NCI-H1436 treated with DMSO at 0.1 percent for 48 hours (cell line): ENCODE measurements around the gene ARHGAP33.

ENCODE experiments used
- DNase-seq: peaks from one replicate; lab custom pipeline; 2025; lab: John Stamatoyannopoulos, UW

ARHGAP33 gene

GRCh38 chr19:35777961-35778360 is 2.6 kb downstream of the ARHGAP33 start:
- no peak for DNase-seq

- DNase-seq, result no peak
These were observed 3.7 kb downstream of the ARHGAP33 start for GRCh38 chr19:35779033-35779432.

GRCh38 chr19:35780058-35780457 is 4.7 kb downstream of the ARHGAP33 start:
- no peak for DNase-seq

GRCh38 chr19:35780717-35781116 is 5.4 kb downstream of the ARHGAP33 start:
- DNase-seq, result no peak

- DNase-seq, result no peak
These were observed 6.3 kb downstream of the ARHGAP33 start for GRCh38 chr19:35781650-35782049.

- DNase-seq, result no peak
These were observed 7.2 kb downstream of the ARHGAP33 start for GRCh38 chr19:35782589-35782988.

GRCh38 chr19:35783469-35784434 is 8.4 kb downstream of the ARHGAP33 start:
- DNase-seq, result no peak

GRCh38 chr19:35784503-35785338 is 9.4 kb downstream of the ARHGAP33 start:
- DNase-seq, result no peak

GRCh38 chr19:35785339-35785627 is 9.9 kb downstream of the ARHGAP33 start:
- no peak for DNase-seq

- no peak for DNase-seq
These were observed 11.2 kb downstream of the ARHGAP33 start for GRCh38 chr19:35786299-35787160.

GRCh38 chr19:35787227-35787799 is 11.9 kb downstream of the ARHGAP33 start:
- no peak for DNase-seq

GRCh38 chr19:35788205-35788960 is 13.0 kb downstream of the ARHGAP33 start:
- DNase-seq, result no peak

- DNase-seq, result no peak
These were observed 14.0 kb downstream of the ARHGAP33 start for GRCh38 chr19:35789195-35789977.

GRCh38 chr19:35789978-35790944 is 14.9 kb downstream of the ARHGAP33 start:
- DNase-seq, result no peak

- DNase-seq, result no peak
These were observed 15.8 kb downstream of the ARHGAP33 start for GRCh38 chr19:35790981-35791813.

GRCh38 chr19:35791814-35792279 is 16.5 kb downstream of the ARHGAP33 start:
- DNase-seq, result no peak

GRCh38 chr19:35792312-35792711 is 16.9 kb downstream of the ARHGAP33 start:
- no peak for DNase-seq

- no peak for DNase-seq
These were observed 17.5 kb downstream of the ARHGAP33 start for GRCh38 chr19:35792888-35793287.
